BLaER1 (cell line): ENCODE measurements around the gene ITIH5.
A peak's percentile ranks its signal among the peaks of the same experiment; 100 is the strongest.

Experiments used
- H3K27ac ChIP-seq: shearing (Covaris generic); formaldehyde crosslinking; 2 replicates; pipeline ENCODE4 v1.8.1; 2022
- H3K27me3 ChIP-seq: shearing (Covaris generic); formaldehyde crosslinking; 2 replicates; pipeline ENCODE4 v1.8.1; 2022
- H3K36me3 ChIP-seq: shearing (Covaris generic); formaldehyde crosslinking; 2 replicates; pipeline ENCODE4 v1.8.1; 2022
- H3K4me1 ChIP-seq: shearing (Covaris generic); formaldehyde crosslinking; 2 replicates; pipeline ENCODE4 v1.8.1; 2022
- H3K4me2 ChIP-seq: shearing (Covaris generic); formaldehyde crosslinking; 2 replicates; pipeline ENCODE4 v1.8.1; 2022
- H3K4me3 ChIP-seq: shearing (Covaris generic); formaldehyde crosslinking; 2 replicates; pipeline ENCODE4 v1.8.1; 2022
- H3K9ac ChIP-seq: shearing (Covaris generic); formaldehyde crosslinking; 2 replicates; pipeline ENCODE4 v1.8.1; 2022
- H3K9me3 ChIP-seq: shearing (Covaris generic); formaldehyde crosslinking; 2 replicates; pipeline ENCODE4 v1.8.1; 2022
- H4K20me1 ChIP-seq: shearing (Covaris generic); formaldehyde crosslinking; 2 replicates; pipeline ENCODE4 v1.8.1; 2022
- Cebpa-rat ChIP-seq: shearing (Covaris generic); IDR thresholded peaks from 2 replicates; pipeline ENCODE4 v1.8.1; 2022

The ITIH5 gene

DNA sequence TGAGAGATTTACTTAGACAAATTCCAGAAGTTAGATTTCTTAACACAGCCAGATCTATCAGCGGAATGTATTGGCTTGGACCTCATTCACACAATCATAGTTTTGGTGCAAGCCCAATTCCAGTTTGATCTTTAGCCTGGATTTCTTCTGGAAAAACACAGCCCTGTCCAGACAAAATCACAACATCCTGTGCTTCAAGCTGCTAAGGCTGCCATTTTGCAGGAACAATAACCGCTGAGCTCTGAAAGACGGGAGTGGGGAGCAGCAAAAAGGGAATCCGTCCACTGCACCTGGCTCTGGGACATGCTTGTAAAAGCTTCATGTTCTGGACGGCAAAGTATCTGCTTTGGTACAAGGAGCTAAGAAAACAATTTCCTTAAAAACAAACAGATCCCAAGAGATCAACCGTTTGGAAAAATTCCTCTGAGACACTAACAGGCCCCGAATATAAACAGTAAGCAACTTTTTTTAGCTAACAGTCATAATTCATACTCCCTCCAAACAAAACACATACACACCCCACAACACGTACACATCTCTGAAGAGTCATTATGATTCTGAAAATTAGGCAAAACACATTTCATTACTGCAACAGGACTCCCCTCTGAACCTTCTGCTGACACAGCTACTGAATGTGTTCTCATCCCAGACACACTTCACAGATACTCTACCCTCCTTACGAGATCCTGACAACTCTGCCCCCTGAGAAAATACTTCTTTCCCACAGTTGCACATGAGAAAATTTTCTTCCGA, 32.4 kb downstream of the ITIH5 start:
- no peak overlapping the region for H3K27ac ChIP-seq
- H3K4me2 ChIP-seq: peak overlapping the region; percentile 71
- H3K9me3 ChIP-seq: peaks cover 12% of the 10 kb centered on the region; the same call in 1 of the 2 replicates
- no peak for TF ChIP-seq Cebpa-rat
- H4K20me1 ChIP-seq: no peaks in the 10 kb centered on the region
- peaks cover 14% of the 10 kb centered on the region for H3K4me1 ChIP-seq
- no peak overlapping the region for H3K9ac ChIP-seq
- no peaks in the 10 kb centered on the region for H3K36me3 ChIP-seq
- no peaks in the 10 kb centered on the region for H3K27me3 ChIP-seq
- no peak overlapping the region for H3K4me3 ChIP-seq

- TF ChIP-seq Cebpa-rat: no peak
- H3K4me3 ChIP-seq: no peak overlapping the region
- H3K9me3 ChIP-seq: 0 out of 2 replicates have a peak, but pooled peaks cover 5% of the 10 kb centered on the region
Measured at GRCh38 chr10:7626283-7626682, 40.5 kb downstream of the ITIH5 start.

DNA sequence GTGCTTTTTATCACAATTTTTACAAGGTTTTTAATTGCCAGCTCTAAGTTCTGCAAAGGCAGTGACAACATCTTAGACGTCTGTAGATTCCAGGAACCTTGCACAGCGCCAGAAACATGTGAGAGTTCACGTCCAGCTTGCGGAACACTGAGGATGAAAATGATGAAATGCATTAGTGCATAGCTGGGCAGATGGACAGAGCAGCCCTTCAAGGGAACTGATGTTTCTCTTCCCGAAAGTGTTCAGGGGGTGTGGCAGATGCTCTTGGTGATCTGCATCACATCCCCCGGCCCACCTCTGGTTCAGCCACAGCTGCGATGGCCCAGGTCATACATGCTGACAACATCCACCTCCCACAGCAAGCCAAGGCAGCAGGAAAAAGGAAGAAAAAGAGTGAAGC, 40.9 kb downstream of the ITIH5 start:
- Histone ChIP-seq H3K9me3 (0 out of 2 replicates have a peak, but pooled peaks cover 5% of the 10 kb centered on the region), H3K36me3 (no peaks in the 10 kb centered on the region), H3K4me2 (no peak overlapping the region), H3K4me3 (no peak overlapping the region), H3K27ac (no peak overlapping the region), H3K4me1 (no peaks in the 10 kb centered on the region), H3K9ac (no peak overlapping the region), H4K20me1 (no peaks in the 10 kb centered on the region), H3K27me3 (no peaks in the 10 kb centered on the region)
- no peak for TF ChIP-seq Cebpa-rat

More at GRCh38 chr10:7626283-7626682, 40.5 kb downstream of the ITIH5 start:
- Histone ChIP-seq H3K36me3 (no peaks in the 10 kb centered on the region), H3K4me2 (no peak overlapping the region), H3K4me1 (no peaks in the 10 kb centered on the region), H4K20me1 (no peaks in the 10 kb centered on the region), H3K27ac (no peak overlapping the region), H3K27me3 (no peaks in the 10 kb centered on the region), H3K9ac (no peak overlapping the region)

- no peak overlapping the region for H3K9ac ChIP-seq
- no peaks in the 10 kb centered on the region for H3K4me1 ChIP-seq
- no peaks in the 10 kb centered on the region for H4K20me1 ChIP-seq
- H3K4me3 ChIP-seq: no peak overlapping the region
- H3K27me3 ChIP-seq: no peaks in the 10 kb centered on the region
- no peaks in the 10 kb centered on the region for H3K36me3 ChIP-seq
- 0 out of 2 replicates have a peak, but pooled peaks cover 5% of the 10 kb centered on the region for H3K9me3 ChIP-seq
- no peak overlapping the region for H3K27ac ChIP-seq
- no peak overlapping the region for H3K4me2 ChIP-seq
- no peak for TF ChIP-seq Cebpa-rat
Measured at GRCh38 chr10:7625009-7625408, 41.8 kb downstream of the ITIH5 start.

- Histone ChIP-seq H3K9ac (no peak overlapping the region), H3K9me3 (no peaks in the 10 kb centered on the region), H3K36me3 (no peaks in the 10 kb centered on the region), H3K4me2 (no peak overlapping the region), H3K4me1 (peaks cover 12% of the 10 kb centered on the region), H3K27me3 (no peaks in the 10 kb centered on the region), H3K4me3 (no peak overlapping the region), H4K20me1 (no peaks in the 10 kb centered on the region), H3K27ac (no peak overlapping the region)
- no peak for TF ChIP-seq Cebpa-rat
Measured at GRCh38 chr10:7622969-7623368, 43.8 kb downstream of the ITIH5 start.

DNA sequence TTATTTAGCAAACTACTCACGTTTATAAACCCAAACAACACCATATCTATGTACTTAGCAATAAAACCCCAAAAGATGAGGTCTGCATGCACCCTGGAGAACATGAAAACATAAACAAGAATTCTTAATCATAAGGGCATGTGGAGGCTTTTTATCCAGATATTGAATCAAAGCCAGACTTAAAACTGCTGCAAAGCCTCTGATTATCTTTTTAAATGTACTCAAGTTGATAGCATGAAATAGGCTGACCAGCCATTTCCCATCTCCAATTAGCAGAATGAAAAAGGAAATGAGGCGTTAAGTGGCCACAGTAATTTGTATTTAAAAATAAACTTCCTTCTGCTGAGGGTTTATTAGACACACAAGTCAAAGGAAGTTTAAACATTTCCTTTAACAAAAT, 48.3 kb downstream of the ITIH5 start:
- Histone ChIP-seq H3K4me1 (peaks cover 15% of the 10 kb centered on the region), H3K4me2 (peak overlapping the region; percentile 33), H3K27me3 (no peaks in the 10 kb centered on the region), H4K20me1 (no peaks in the 10 kb centered on the region), H3K27ac (no peak overlapping the region), H3K9me3 (no peaks in the 10 kb centered on the region), H3K36me3 (no peaks in the 10 kb centered on the region), H3K9ac (no peak overlapping the region), H3K4me3 (no peak overlapping the region)
- no peak for TF ChIP-seq Cebpa-rat

- TF ChIP-seq Cebpa-rat: no peak
- no peaks in the 10 kb centered on the region for H3K9me3 ChIP-seq
Measured at GRCh38 chr10:7611909-7612308, 54.9 kb downstream of the ITIH5 start.

DNA sequence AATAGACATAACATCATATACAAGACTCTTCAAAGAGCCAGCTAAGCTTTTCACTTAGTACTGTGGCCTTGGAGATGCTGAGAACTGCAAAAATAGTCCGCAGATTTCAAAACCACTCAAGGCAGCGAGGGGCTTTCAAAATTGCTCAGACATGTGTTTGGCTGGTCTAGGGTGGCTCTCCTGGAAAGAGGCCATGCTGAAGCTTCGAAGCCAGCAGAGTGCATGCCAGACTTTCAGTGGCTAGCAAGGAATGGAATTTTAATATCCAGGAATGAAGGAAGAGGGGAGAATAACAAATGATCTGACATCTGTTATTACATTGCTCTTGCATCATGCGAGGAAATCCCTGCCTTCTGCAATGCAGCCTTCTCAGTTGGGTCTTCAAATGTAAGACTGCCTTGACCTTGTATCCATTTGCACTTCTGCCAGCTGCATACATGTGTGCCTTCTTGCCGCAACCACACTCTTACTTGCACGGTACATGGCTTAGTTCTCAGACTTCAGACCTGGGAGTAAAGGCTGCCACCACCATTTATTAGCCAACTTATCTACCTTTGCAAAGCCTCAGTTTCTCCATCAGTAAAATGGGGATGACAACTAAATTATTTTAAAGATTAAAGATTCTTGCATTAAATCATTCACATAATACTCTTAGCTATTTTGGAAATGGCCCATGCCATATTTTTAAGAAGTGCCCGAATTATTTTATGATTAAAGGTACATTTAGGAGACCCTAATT, 55.9 kb downstream of the ITIH5 start:
- Histone ChIP-seq H3K9ac (no peak overlapping the region), H3K4me1 (no peaks in the 10 kb centered on the region; the same call in 1 of the 2 replicates), H3K36me3 (no peaks in the 10 kb centered on the region), H3K4me3 (no peak overlapping the region), H3K9me3 (no peaks in the 10 kb centered on the region), H4K20me1 (no peaks in the 10 kb centered on the region), H3K27ac (no peak overlapping the region), H3K4me2 (no peak overlapping the region), H3K27me3 (no peaks in the 10 kb centered on the region)
- no peak for TF ChIP-seq Cebpa-rat

More at GRCh38 chr10:7611909-7612308, 54.9 kb downstream of the ITIH5 start:
- Histone ChIP-seq H3K4me1 (no peaks in the 10 kb centered on the region; the same call in 1 of the 2 replicates), H3K27me3 (no peaks in the 10 kb centered on the region), H3K27ac (no peak overlapping the region), H3K4me2 (no peak overlapping the region), H4K20me1 (no peaks in the 10 kb centered on the region), H3K4me3 (no peak overlapping the region), H3K9ac (no peak overlapping the region), H3K36me3 (no peaks in the 10 kb centered on the region)

GRCh38 chr10:7610026-7610425, 56.7 kb downstream of the ITIH5 start:
- Histone ChIP-seq H3K27ac (no peak overlapping the region), H3K9ac (no peak overlapping the region), H4K20me1 (no peaks in the 10 kb centered on the region), H3K4me2 (no peak overlapping the region), H3K27me3 (no peaks in the 10 kb centered on the region), H3K9me3 (no peaks in the 10 kb centered on the region), H3K4me1 (no peaks in the 10 kb centered on the region; the same call in 1 of the 2 replicates), H3K36me3 (no peaks in the 10 kb centered on the region), H3K4me3 (no peak overlapping the region)
- no peak for TF ChIP-seq Cebpa-rat

DNA sequence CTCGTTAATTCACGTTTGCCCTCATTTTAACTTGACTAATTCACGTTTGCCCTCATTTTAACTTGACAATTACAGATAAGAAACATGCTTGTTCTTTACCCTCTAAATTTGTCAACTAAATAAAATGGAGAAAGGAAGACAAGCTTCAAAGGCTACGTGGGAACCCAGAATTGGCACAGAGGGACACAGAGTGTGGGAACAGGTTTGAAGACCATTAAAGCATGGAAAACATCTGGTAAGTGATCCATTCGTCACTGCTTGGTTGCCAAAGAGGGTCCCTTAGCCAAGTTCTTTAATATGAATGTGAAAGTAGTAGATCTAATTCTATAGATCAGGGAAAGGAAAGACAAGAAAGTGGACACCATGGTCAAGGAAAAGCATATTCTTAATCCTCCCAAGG, 57.2 kb downstream of the ITIH5 start:
- no peaks in the 10 kb centered on the region; the same call in 1 of the 2 replicates for H3K4me1 ChIP-seq
- H3K4me2 ChIP-seq: no peak overlapping the region
- H3K36me3 ChIP-seq: no peaks in the 10 kb centered on the region
- no peak overlapping the region for H3K9ac ChIP-seq
- H3K9me3 ChIP-seq: no peaks in the 10 kb centered on the region
- no peak overlapping the region for H3K27ac ChIP-seq
- H3K27me3 ChIP-seq: no peaks in the 10 kb centered on the region
- no peaks in the 10 kb centered on the region for H4K20me1 ChIP-seq
- no peak overlapping the region for H3K4me3 ChIP-seq
- no peak for TF ChIP-seq Cebpa-rat
